GM19239 (cell line): ENCODE measurements around the gene LBR.
"Not testable (repeated sequence)": the region's sequence is repeated elsewhere in the genome, so short reads cannot be mapped to it uniquely, and the experiment has no call there.

Experiments
- DNase-seq: peaks from one replicate; pipeline ENCODE4 v3.0.0; 2011; ENCODE audit warnings: low spot score; ENCODE audit not compliant: insufficient read length
- FAIRE-seq: peaks from 2 replicates; lab custom pipeline; 2011; peaks lifted over from hg19 to GRCh38; lab: Jason Lieb, UNC

The LBR gene

DNA sequence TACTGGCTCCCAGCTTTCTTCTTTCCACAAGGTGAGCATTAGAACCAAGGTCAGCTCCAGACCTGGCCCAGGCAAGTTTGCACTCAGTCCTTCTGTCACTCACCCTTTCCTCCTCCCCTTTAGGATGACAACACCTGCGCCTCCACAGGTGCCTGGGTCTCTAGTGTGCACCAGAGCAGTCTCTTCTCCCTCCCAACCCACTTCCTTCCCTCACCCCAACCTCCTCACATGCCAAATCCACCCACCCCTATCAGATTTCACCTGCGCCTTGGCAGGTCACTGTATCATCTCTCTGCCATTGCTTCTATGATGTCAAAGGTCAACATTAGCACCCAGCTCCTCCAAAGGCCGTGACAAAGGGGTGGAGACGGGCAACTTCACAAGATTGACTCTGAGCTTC, 38.0 kb downstream of the LBR start:
- DNase-seq, result no peak
- no peak for FAIRE-seq

DNA sequence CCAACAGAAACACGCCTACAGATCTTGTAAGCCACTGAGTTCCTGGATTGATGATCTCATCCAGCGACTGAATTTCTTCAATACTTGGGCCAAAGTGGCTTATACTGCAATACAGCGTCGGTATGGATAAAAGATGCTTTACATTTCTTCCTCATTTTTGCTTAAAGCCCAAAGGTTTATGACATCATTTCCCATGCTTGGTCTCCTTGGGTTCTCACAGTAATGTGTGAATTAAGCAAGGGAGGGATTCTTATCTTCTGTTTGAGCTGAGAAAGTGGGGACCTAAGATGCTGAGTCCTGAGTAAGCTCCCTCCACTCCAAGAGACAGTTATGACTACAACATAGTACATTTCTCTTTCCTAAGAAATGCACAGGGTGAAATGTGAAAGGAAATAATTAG, 39.5 kb downstream of the LBR start:
- no peak for DNase-seq
- FAIRE-seq, result no peak

DNA sequence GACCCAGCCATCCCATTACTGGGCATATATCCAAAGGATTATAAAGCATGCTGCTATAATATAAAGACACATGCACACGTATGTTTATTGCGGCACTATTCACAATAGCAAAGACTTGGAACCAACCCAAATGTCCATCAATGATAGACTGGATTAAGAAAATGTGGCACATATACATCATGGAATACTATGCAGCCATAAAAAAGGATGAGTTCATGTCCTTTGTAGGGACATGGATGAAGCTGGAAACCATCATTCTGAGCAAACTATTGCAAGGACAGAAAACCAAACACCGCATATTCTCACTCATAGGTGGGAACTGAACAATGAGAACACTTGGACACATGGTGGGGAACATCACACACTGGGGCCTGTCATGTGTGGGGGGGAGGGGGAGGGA, 41.0 kb downstream of the LBR start:
- not testable (repeated sequence) for DNase-seq, FAIRE-seq

DNA sequence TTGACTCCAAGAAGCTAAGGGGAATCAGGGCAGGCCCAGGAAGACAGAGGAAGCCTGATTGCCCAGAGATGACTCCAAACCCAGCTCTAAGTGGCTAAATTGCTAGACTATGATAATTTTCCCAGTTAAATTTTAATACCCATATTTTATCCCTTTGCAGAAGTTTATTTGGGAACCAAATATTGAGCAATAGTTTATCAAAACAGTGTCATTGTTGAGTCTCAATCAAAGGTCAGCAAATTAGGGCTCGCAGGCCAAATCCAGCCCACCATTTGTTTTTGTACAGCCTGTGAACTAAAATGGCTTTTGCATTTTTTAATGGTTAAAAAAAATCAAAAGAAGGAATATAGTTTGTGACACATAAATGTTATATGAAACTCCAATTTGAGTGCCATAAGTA, 47.1 kb downstream of the LBR start:
- FAIRE-seq (no peak), DNase-seq (no peak)

DNA sequence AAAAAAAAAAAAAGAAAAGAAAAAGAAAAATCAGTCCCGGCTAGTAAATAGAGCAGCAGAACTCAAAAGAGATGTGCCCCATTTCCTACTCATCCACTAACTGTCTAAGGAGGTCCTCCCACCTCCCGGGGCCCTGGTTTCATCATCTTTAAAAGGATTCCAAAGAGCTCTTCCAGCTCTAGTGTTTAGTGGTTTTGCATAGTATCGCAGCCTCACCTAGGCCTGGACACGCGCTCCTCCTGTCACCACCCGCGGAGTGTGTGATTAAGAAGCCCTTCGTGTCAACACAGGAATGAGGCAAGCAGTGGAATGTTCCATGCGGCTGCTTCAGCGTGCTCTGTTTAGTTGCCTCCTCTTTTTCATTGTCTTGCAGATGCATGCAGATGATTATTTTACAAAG, 49.0 kb downstream of the LBR start:
- no peak for FAIRE-seq

DNA sequence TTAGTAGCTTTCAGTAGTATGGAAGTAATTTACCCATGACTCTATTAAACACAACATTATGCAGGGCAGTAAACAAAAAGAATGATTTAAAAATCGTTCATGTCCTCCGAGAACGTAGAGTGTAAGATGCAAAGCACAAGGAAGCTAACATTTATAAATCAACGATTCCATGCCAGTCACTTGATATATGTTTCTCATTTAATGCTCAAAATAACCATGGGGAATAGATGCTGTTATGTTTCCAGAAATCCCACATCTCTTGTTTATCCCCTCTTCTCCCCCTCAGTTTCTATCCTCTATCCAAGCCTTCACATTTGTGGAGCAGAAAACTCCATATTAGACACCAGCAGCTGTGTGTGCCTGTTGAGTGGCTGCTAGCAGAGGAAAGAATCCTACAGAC, 52.8 kb downstream of the LBR start:
- no peak for FAIRE-seq

More for the DNA sequence above, 49.0 kb downstream of the LBR start:
- no peak for DNase-seq

DNA sequence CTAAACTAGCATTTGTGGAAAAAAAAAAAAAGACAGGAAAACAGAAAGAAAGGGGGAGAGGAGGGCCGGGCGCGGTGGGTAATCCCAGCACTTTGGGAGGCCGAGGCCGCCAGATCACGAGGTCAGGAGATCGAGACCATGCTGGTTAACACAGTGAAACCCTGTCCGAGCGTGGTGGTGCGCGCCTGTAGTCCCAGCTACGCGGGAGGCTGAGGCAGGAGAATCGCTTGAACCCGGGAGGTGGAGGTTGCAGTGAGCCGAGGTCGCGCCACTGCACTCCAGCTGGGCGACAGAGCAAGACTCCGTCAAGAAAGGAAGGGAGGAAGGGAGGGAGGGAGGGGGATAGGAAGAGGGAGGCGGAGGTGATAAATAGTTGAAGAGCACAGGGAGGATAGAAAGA, 54.7 kb downstream of the LBR start:
- DNase-seq (no peak), FAIRE-seq (no peak)

More for the DNA sequence above, 52.8 kb downstream of the LBR start:
- DNase-seq, result no peak

DNA sequence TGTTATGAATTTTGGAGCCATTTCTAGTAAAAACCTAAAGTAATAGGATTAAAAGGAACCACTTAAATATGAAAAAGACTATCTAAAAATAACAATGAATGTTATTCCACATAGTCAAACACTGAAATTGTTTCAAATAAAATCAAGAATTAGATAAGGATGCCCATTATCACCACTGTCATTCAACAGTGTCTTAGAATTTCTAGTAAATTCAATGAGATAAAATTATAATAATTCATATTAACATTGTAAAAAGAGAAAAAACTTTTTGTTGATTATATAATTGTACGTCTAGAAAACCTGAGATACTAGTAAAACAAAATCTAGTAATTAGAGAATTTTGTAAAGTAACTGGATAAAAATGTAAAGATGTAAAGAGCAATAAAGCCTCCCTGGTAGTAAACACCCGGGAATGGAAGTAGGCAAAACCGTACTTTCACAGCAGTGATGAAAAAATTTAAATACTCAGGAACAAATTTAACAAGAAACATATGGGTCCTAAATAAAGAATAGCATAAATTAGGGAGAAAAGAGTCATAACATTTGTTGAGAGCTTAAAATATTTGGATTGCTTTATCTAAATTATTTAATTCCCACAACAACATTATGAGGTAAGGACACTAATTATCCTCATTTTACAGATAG, 56.4 kb downstream of the LBR start:
- no peak for FAIRE-seq
- DNase-seq, result no peak

DNA sequence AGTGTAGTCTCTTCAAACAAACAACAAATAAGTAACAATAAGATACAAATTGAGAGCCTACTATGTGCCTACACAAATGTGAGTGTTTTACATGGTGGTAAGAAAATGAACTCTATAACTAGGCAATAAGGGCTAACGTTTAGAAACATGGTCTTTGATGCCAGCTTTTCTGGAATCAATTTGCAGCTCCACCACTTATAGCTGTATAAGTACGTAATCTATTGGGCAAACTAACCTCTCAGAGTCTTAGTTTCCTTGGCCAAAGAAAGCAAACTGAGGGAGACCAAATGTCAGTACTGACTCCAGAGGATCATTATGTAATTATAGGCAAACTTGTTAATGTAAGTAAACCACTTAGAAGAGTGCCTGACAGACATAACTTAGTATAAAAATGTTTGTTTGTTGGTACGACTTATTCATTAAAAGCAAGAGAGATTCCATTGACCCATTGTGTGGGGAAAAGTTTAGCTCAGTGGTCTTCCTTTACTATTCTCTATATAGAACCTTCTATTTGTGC, 59.7 kb downstream of the LBR start:
- FAIRE-seq (no peak), DNase-seq (no peak)

DNA sequence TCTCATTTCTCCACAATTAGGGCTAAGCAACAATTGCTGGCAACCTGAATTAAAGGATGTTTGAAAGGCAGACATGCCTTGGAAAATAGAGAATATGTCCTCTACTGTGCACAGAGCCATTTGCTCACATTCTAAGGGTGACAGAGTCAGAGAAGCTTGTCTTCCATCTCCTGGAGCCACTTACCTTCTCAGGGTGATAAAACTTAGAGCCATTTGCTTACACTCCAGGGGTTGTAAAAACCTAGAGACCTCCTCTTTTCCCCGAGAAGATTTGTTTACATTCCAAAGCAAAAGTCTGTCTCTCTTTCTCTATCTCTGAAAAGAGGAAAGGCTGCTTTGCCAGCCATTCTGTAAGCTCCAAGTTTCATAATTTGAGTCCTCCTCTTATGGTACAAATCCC, 61.3 kb downstream of the LBR start:
- FAIRE-seq (no peak), DNase-seq (no peak)

DNA sequence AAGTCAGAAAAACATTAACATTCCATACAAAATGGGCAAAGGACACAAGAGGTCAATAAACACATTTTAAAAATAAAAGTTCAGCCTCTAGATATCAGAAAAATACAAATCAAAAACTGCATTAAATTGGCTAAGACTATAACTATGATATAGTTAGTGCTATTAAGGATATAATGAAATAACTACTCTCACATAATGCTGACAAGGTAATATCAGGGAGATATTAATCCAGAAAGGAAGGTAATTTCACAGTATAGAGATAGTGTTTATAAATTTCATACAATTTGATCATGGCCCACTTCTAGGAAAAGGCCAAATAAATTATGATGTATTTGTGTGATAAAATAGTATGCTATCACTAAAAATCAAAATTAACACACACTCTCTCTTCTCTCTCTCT, 61.8 kb downstream of the LBR start:
- DNase-seq (no peak), FAIRE-seq (no peak)

DNA sequence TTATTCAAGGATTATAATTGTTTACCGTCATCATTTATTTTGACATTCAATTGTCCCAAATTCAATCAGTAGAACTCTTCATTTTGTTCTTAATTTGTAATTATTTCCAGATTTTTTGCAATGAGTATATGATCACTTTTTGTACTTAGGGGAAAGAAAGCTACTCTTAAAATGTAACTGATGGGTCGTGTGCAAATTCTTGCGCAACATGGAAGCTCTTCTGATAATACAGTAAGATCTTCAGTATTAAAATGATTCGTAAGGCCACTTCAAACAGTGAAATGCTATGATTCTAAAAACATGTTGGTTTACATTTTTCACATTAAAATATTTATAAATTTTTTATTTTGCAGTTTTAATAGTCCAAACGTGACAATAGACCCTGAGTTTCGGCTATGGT, 63.4 kb downstream of the LBR start:
- no peak for FAIRE-seq
- no peak for DNase-seq

DNA sequence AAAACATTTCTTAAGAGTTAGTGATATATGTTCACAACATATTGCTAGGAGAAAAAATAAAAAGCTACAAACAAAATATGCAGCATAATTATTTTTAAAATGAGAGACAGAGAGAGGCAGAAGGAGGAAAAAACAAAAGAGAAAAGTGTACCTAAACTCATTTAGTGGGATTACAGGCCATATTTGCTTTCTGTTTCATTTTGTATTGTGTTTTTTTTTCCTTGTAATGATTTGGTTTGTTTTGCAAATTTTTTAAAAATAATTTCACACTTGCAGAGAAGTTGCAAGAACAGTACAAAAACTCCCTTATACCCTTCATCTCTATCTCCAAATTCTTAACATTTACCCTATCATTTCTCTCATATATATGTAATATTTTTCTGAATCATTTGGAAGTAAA, 65.0 kb downstream of the LBR start:
- no peak for FAIRE-seq
- no peak for DNase-seq

DNA sequence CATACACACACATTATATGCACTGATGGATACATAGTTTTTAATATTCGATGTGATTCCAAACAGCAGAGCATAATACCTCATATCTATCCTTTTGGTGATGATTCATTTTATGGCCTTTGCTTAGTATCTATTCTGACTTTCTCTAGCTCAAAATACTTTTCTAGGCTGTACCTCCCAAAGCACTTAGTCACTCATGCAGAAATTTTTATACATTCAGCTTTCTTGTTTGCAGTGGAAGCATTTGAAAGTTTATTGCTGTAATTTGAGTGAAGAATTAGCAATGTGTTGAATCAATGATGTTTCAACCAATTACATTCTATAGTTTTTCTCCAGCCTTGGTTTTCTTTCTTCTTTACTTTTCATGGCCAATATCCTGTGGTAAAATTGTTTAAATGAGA, 66.7 kb downstream of the LBR start:
- DNase-seq (no peak), FAIRE-seq (no peak)

DNA sequence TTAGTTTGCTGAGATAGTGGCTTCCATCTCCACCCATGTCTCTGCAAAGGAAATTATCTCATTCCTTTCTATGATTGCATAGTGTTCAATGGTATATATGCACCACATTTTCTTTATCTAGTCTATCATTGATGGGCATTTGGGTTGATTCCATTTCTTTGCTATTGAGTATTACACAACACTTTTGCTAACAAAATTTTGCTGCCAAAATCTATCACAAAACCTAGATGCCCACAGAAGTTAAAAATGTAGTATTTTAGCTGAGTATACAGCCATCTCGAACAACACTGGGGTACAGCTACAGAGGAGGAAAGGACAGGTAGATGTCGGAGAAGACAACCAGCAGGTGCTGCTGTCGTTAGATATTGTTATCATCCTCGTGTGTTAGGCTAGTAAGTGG, 67.7 kb downstream of the LBR start:
- FAIRE-seq, result no peak
- no peak for DNase-seq

DNA sequence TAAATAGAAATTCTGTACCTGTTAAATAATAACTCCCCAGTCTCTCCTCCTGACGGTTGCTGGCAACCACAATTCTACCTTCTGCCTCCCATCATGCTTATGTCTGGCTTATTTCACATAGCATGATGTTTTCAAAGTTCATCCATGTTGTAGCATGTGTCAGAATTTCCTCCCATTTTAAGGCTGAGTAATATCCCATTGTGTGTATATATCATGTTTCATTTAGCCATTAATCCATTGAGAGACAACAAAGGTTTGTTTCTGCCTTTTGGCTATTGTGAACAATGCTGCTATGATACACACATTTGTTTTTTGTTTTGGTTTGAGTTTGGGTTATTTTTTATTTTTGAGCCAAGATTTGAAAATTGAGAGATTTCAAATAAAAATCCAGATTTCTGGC, 72.0 kb downstream of the LBR start:
- no peak for DNase-seq
- no peak for FAIRE-seq

DNA sequence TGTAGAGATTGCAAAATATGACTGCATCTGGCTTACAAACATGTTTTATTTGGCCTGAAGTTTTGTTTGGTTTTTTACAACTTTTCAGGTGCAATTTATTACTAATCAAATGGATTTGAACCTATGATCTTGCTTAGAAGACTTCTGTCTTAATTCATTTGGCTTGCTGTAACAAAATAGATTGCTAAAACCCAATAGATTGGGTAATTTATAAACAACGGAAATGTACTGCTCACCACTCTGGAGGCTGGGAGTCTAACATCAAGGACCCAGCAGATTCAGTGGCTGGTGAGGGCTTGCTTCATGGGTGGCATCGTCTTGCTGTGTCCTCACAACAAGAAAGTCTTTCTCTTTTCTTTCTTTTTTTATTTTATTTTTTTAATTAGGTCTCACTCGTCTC, 72.9 kb downstream of the LBR start:
- FAIRE-seq, result no peak

More for the DNA sequence above, 72.9 kb downstream of the LBR start:
- no peak for DNase-seq
